Peyer's patch (tissue), 4 donors: ENCODE measurements around the gene TCF7L1.

ENCODE experiments used
- POLR2A ChIP-seq, 2 donors: fragments of 450-650 bp; IDR thresholded peaks; one replicate each; pipeline ENCODE4 v1.5.1; 2017; ENCODE audit warnings: antibody characterized with exemption in 2 of 2, mild to moderate bottlenecking in 2 of 2, moderate library complexity in 2 of 2
- TF ChIP-seq, protein P1 (sequence below), 6 experiments: fragments of 450-650 bp in 4 of 6; fragments of 200-600 bp in 2 of 6; sonication (generic) in 1 of 6; IDR thresholded peaks; one replicate each; pipeline ENCODE4 v1.5.1; 2017 to 2019; ENCODE audit warnings: antibody characterized with exemption in 6 of 6, mild to moderate bottlenecking in 3 of 6, moderate library complexity in 1 of 6

GRCh38 chr2:85278361-85278760, 145.2 kb downstream of the TCF7L1 start:
- TF ChIP-seq, protein P1, sequence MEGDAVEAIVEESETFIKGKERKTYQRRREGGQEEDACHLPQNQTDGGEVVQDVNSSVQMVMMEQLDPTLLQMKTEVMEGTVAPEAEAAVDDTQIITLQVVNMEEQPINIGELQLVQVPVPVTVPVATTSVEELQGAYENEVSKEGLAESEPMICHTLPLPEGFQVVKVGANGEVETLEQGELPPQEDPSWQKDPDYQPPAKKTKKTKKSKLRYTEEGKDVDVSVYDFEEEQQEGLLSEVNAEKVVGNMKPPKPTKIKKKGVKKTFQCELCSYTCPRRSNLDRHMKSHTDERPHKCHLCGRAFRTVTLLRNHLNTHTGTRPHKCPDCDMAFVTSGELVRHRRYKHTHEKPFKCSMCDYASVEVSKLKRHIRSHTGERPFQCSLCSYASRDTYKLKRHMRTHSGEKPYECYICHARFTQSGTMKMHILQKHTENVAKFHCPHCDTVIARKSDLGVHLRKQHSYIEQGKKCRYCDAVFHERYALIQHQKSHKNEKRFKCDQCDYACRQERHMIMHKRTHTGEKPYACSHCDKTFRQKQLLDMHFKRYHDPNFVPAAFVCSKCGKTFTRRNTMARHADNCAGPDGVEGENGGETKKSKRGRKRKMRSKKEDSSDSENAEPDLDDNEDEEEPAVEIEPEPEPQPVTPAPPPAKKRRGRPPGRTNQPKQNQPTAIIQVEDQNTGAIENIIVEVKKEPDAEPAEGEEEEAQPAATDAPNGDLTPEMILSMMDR (IDR thresholded peaks at IDR 0.05), result no peak
- TF ChIP-seq POLR2A (IDR thresholded peaks at IDR 0.05), result no peak
